Activated naive CD4-positive, alpha-beta T cell treated with anti-CD3 and anti-CD28 coated beads, Interleukin-2, amount 50 U/mL, for 24 hours (primary cell): ENCODE data around the gene NTN1.
A peak's percentile ranks its signal among the peaks of the same experiment; 100 is the strongest.

Source experiments
- H3K27ac Mint-ChIP-seq: one replicate; pipeline ENCODE4 v1.8.0; 2021; ENCODE audit warnings: mild to moderate bottlenecking, mixed read lengths
- H3K27me3 Mint-ChIP-seq: one replicate; pipeline ENCODE4 v1.8.0; 2021; ENCODE audit warnings: mixed read lengths
- H3K36me3 Mint-ChIP-seq: one replicate; pipeline ENCODE4 v1.8.0; 2021; ENCODE audit warnings: mixed read lengths
- H3K4me1 Mint-ChIP-seq: one replicate; pipeline ENCODE4 v1.8.0; 2021; ENCODE audit warnings: mixed read lengths
- H3K4me3 Mint-ChIP-seq: one replicate; pipeline ENCODE4 v1.8.0; 2021; ENCODE audit warnings: mild to moderate bottlenecking, mixed read lengths
- H3K9me3 Mint-ChIP-seq: one replicate; pipeline ENCODE4 v1.8.0; 2021; ENCODE audit warnings: mixed read lengths

Gene NTN1

DNA sequence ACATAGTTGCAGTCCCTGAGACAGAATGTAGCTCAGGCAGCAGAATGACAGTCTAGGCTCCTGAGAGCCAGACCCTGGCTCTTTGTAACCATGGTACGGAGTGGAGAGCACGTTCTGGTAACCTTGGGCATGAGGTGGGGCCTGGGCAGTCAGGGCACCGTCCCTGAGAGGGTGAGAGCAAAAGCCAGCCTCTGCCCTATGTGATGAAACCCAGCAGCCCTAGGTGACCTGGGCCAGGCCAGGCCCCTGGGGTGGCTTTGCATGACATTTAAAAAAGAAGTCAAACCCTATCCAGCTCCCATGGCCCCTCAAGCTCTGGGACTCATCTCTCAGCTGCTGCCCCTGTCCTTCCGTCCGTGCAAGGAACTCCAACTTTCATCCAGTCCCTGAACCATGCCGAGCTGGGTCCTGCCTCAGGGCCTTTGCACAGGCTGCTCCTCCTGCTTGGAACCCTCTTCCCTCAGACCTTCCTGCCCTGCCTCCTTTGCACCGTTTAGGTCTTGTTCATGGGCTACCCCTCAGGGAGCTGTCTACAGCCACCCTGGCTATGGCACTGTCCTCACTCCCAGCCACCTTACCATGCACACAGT is 188.6 kb downstream of the NTN1 start:
- Mint-ChIP-seq H3K4me1 (no peaks in the 10 kb centered on the region), H3K36me3 (no peaks in the 10 kb centered on the region), H3K4me3 (no peak overlapping the region), H3K9me3 (peaks cover under 1% of the 10 kb centered on the region), H3K27me3 (no peaks in the 10 kb centered on the region), H3K27ac (no peak overlapping the region)

DNA sequence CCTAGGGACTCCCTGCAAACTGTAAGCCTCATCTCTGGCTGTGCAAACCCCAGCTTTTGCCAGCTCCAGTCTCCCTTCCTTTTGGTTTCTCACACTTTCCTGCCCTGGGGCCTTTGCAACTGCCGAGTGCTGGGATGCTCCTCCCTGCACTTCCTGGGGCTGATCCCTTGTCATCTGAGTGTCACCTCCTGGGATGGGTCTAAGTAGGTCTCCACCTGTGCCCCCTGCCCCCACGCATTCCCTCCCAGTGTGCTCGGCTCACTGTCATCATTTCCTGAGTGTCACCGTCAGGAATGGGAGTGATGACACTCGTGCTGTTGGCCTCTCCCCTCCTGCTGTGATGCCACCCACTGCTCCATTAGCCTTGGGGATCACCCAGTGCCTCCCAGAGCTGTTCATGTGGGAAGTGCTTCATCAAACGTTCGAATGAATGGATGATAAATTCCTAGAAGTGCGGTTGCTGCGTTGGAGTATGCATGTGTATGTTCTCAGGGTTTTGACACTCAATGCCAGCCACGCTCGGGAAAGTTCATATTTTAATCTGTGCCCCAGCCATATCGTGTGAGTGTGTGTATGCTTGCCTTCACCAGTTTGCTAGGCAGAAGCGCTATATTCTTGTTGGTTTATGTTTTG is 189.9 kb downstream of the NTN1 start:
- Mint-ChIP-seq H3K4me3 (no peak overlapping the region), H3K4me1 (no peaks in the 10 kb centered on the region), H3K9me3 (peaks cover 10% of the 10 kb centered on the region), H3K27ac (no peak overlapping the region), H3K27me3 (no peaks in the 10 kb centered on the region), H3K36me3 (peaks cover 4% of the 10 kb centered on the region)

DNA sequence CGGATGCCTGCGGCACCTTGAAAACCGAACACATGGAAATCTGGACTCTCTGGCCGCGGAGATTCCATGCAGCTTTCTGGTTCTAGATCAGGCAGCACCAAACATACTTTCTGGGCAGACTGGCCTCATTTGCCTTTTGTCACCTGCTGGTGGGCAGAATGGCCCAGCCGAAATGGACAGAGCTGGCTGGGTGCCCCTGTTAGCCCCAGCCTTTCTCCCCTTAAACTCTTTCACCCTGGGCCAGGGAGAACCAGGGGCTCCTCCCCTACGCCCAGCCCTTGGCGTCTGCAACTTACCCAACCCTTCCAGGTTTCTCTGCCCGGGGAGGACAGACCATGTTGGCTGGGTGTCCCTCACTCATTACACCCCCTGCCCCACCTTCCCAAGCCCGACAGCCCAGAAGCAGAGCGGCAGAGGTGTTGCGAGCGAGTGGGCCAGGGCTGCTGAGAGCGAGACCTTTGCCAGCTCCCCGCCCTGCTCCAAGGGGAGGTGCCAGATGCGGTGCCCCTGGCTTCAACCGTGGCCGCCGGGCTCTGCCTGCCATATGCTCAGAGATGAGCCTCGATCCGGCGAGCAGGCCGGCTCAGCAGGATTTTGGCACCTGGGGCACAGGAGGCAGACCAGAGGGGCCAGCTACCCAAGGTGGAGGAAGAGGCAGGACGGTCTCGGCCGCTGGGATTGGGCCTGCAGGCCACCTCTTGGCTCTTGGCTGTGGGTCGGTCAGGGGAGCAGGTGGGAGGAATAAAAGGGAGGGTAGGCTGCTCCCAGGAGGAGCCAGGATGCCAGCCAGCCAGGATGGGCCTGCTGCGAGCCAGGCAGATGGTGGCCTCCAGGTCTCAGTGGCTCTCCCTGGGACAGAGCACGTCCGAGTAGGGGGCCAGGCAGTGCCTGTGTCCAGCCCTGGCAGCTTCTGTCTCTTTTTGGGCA is 191.3 kb downstream of the NTN1 start:
- no peaks in the 10 kb centered on the region for H3K27me3 Mint-ChIP-seq
- no peaks in the 10 kb centered on the region for H3K4me1 Mint-ChIP-seq
- H3K36me3 Mint-ChIP-seq = peaks cover 5% of the 10 kb centered on the region
- H3K27ac Mint-ChIP-seq = no peak overlapping the region
- H3K4me3 Mint-ChIP-seq = no peak overlapping the region
- H3K9me3 Mint-ChIP-seq = peaks cover 10% of the 10 kb centered on the region

DNA sequence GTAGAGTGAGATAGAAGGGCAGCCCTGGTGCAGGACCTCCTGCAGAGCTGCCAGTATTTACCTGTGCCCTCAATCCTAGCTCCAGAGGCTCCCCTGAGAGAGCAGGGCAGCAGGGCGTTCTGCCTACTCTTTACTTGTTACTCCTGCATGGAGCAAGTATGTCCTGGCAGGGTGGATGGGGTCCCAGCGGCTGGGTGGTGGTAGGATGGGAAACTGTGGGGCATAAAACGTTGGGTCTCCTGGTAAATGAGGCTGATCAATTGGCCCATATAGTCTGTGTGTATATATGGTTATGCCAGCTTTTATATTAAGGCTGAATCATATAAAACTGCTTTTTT is 192.0 kb downstream of the NTN1 start:
- Mint-ChIP-seq H3K27ac (no peak overlapping the region), H3K27me3 (no peaks in the 10 kb centered on the region), H3K4me1 (no peaks in the 10 kb centered on the region), H3K4me3 (no peak overlapping the region), H3K36me3 (peaks cover 5% of the 10 kb centered on the region), H3K9me3 (peaks cover 10% of the 10 kb centered on the region)

DNA sequence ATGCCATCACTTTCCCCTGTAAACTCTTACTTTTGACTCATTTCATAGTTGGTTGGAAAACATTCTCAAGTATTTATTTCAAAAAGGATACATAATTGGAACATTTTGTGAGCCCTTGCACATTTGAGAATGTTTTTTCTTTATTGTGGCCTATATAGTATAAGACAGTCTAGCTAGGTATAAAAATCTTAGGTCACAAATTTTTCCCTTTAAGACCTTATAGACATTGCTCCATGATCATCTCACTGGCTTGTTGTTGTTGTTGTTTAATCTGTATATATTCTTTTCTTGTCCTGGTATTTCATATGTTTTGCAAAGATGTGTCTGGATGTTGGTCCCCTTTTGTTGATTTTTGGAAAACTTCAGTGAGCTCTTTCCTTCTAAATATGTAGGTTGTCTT is 194.2 kb downstream of the NTN1 start:
- Mint-ChIP-seq H3K27ac (no peak overlapping the region), H3K4me3 (no peak overlapping the region), H3K4me1 (no peaks in the 10 kb centered on the region), H3K27me3 (no peaks in the 10 kb centered on the region), H3K9me3 (peaks cover 10% of the 10 kb centered on the region), H3K36me3 (peaks cover 5% of the 10 kb centered on the region)

DNA sequence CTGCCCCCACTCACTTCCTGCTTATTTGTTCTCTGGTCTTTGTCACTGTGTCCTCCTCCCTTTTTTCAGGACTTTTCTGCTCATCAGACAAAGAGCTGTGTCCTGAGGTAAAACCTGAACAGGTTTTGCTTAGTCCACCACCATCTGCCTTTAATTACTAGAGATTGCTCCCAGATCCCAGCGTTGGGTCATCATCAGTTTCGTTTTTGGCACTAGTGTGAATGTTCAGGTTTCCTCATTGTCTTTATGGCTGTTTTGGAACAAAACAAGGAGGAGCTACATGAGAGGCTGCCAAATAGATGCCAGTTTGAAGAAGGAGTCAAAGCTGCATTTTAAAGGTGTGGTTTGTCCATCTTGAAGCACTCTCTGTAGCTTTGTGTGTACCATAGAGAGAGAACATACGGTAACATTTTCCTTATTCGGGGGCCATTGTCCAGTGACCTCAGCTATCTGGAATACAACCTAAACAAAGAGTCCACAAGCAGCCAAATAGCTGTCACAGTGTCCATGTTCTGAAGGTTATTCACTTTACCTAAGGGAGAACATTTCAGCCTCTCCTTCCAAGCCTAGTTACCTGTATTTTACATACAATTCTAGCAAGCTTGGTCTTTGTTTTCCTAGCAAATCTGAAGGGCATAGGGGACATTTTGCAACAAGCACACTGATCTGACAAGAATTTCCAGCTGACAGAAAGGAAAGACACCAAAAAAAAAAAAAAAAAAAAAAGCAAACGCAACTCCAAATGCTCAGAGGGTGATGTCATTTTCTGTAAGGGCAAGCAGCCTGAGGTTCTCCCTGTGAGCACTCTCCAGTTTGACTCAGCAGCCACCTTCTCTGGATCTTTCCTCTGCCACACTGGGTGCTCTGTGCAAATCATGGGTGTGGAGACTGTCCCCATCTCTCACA is 196.1 kb downstream of the NTN1 start:
- Mint-ChIP-seq H3K4me1 (no peaks in the 10 kb centered on the region), H3K27ac (no peak overlapping the region), H3K9me3 (peaks cover 10% of the 10 kb centered on the region), H3K4me3 (no peak overlapping the region), H3K27me3 (no peaks in the 10 kb centered on the region), H3K36me3 (peaks cover 5% of the 10 kb centered on the region)

DNA sequence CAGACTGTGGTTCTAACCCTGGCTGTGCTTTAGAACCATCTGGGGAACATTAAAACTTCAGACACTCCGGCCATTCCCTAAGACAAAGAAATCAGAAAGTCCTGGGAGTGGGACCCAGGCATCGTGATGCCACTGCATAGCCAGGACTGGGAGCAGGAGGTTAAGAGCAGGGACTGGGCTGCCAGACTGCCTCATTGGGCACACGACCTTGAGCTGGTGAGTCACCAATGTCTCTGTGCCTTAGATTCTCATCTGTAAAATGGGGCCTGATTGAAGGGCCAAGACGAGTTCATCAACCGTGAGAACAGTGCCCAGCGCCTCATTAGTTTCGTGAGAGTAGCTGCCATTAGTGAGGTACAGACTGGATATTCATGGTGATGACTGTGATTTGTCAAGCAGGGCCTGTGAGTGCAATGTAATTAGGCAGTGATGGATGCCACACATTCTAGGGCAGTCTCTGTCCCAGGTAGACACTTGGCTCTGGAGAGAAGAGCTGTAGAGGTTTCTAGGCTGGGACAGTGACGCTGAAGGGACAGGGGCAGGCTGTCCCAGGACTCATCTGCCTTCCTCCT is 196.8 kb downstream of the NTN1 start:
- Mint-ChIP-seq H3K36me3 (peaks cover 5% of the 10 kb centered on the region), H3K4me3 (no peak overlapping the region), H3K27ac (no peak overlapping the region), H3K9me3 (peaks cover 10% of the 10 kb centered on the region), H3K4me1 (no peaks in the 10 kb centered on the region), H3K27me3 (no peaks in the 10 kb centered on the region)

DNA sequence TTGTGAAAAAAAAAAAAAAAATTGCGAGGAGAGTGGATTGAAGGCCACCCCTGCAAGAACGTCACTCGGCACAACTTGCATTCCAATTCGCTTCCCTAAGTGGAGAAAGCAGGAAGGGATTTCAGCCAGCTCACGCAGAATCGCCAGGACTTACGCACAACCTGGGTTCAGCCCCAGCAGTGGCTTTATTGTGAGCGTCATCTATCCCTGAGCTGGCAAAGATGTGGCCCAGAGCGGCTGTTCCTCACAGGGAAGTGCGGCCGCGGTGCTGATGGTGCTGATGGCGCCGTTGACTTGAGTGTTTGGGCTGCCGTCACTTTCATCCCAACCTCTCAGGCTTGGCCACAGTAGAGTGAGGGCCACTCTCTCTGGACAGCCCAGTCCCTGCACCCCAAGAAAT is 197.6 kb downstream of the NTN1 start:
- Mint-ChIP-seq H3K4me1 (no peaks in the 10 kb centered on the region), H3K36me3 (peaks cover 5% of the 10 kb centered on the region), H3K27me3 (no peaks in the 10 kb centered on the region), H3K9me3 (peaks cover 10% of the 10 kb centered on the region), H3K4me3 (no peak overlapping the region), H3K27ac (no peak overlapping the region)

DNA sequence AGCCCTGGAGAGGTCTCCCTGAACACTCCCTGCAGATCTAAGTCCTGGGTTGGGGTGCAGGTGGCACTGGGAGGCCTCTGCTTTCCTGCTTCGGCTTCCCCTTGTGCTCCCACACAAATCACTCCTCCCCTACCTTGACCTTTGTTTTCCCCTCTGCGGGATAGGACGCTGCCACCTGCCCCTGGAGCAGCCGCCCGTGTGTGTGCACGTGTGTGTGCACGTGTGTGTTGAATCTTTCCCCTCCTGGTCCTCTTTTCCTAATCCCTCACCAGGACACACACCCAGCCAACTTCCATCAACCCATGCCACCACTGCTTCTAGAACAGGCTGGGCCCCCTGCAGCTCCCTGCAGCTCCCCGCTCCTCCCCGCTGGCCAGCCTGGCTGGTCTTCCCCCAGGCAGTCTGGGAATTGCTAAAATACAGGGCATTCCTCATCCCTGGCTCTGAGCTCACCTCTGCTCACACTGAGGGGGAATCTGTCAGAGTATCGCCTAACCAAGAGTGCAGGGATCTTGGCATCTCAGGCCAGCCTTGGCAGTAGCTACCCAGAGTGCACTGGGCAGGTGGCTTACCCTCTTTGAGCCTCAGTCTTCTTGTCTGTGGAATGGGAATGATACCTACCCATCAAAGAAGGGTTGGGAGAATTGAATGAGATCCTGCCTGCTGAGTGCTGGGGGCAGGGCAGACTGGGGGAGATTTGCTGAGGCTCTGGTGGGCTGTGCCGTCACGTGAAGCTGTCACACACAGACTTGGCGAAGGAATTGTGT is 198.5 kb downstream of the NTN1 start:
- peaks cover 10% of the 10 kb centered on the region for H3K9me3 Mint-ChIP-seq
- no peaks in the 10 kb centered on the region for H3K27me3 Mint-ChIP-seq
- H3K4me1 Mint-ChIP-seq = no peaks in the 10 kb centered on the region
- no peak overlapping the region for H3K4me3 Mint-ChIP-seq
- H3K36me3 Mint-ChIP-seq = peaks cover 5% of the 10 kb centered on the region
- H3K27ac Mint-ChIP-seq = no peak overlapping the region

DNA sequence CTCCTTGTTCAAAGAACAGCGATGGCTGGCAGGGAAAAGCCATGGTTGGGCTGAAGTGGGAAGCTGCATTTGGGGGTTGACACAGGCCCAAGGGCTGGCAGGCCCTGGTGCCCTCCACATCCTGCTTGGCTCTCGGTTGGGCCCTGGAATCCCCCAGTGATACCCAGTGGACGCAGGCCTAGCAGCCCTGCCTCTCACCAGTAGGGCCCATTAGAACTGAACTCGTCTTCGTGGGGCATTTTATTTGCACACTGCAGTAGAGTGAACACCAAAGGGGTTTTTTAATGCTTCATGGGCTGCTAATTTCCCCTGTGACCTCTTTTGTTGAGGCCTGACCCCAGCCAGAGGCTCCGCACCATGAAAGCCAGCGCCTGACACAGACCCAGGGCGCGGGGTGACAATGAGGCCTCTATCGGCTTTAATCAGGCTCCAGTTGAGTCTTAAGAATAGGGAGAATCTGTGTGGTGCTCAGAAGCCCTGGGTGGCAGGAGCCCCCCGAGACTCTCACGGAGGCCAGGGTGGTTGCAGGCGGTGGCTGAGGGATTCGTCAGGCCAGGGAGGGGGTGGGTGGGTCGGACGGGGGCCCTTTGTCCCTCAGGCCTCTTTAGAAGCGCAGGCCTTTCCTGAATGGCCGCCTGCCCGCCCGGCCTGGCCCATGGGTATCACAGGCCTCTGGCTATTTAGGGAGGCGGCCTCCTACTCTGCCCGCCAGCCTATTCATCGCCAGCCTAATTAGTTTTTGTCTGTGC is 199.3 kb downstream of the NTN1 start:
- Mint-ChIP-seq H3K27ac (no peak overlapping the region), H3K4me3 (no peak overlapping the region), H3K4me1 (no peaks in the 10 kb centered on the region), H3K9me3 (peaks cover 3% of the 10 kb centered on the region), H3K27me3 (no peaks in the 10 kb centered on the region), H3K36me3 (peaks cover 2% of the 10 kb centered on the region)

DNA sequence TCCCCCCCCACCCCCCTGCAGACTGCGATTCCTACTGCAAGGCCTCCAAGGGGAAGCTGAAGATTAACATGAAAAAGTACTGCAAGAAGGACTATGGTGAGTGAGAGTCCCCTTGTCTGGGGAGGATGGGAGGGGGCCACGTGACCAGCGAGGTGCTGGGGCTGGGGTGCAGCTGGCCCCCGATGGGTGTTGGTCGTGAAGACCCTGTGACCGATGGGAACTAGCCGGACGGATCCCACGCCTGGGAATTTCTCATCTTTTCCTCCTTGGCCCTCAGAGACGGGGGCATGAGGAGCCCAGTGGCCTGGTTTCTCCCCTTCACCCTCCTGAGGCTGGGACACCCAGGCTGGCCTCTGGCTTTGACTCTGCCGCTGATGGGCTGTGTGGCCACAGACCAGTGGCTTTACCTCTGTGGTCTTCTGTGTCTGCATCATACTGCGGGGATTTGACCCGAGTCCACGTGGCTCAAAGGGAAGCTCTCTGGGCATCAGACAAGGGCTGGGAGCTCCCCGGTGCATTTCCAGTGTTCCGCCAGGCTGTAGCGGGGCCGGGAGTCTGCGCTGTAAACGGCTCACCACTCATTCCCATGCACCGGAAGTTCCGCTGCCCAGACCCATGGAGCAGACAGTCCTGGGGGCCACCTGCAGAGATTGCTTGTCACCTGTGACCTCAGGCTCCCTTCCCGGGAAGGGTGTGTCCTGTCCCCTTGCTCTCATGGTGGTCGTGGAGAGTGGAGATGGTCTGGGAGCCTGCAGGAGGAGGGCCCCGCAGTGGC is 200.0 kb downstream of the NTN1 start:
- Mint-ChIP-seq H3K4me3 (no peak overlapping the region), H3K4me1 (no peaks in the 10 kb centered on the region), H3K27ac (no peak overlapping the region), H3K36me3 (peaks cover 2% of the 10 kb centered on the region), H3K9me3 (no peaks in the 10 kb centered on the region), H3K27me3 (no peaks in the 10 kb centered on the region)

DNA sequence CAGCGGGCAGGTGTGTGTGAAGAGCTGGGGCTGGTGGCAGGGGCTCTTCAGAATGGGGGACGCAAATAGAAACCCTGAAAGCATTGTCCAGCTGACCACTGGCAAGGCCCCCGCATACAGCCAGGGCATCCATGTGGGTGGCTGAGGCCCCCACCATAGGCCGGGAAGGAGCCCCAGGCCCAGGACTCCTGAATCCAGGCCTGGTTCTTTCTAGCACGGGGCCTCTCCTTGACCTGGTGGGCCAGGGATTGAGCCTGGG is 200.5 kb downstream of the NTN1 start:
- Mint-ChIP-seq H3K27me3 (no peaks in the 10 kb centered on the region), H3K36me3 (peaks cover 2% of the 10 kb centered on the region), H3K4me1 (no peaks in the 10 kb centered on the region), H3K9me3 (no peaks in the 10 kb centered on the region), H3K4me3 (no peak overlapping the region), H3K27ac (no peak overlapping the region)

DNA sequence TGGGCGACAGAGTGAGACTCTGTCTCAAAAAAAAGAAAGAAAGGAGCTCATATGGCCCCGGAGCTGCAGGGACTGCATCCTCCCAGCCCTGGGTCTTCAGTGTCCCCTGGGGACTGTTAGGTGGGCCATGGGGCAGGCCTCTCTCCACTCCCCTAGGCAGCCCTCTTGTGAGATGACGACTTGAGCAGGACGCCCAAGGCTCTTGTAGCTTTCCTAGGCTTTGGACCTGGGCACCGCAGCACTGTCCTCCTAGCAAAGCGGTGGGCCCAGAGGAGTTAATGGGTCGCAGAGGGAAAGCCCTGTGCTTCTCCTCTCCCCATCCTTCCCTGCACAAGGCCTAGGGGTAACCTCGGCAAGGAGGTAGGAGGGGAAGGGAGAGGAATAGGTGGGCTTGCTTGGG is 202.2 kb downstream of the NTN1 start:
- Mint-ChIP-seq H3K36me3 (no peaks in the 10 kb centered on the region), H3K4me3 (no peak overlapping the region), H3K27ac (no peak overlapping the region), H3K27me3 (no peaks in the 10 kb centered on the region), H3K4me1 (no peaks in the 10 kb centered on the region), H3K9me3 (no peaks in the 10 kb centered on the region)

DNA sequence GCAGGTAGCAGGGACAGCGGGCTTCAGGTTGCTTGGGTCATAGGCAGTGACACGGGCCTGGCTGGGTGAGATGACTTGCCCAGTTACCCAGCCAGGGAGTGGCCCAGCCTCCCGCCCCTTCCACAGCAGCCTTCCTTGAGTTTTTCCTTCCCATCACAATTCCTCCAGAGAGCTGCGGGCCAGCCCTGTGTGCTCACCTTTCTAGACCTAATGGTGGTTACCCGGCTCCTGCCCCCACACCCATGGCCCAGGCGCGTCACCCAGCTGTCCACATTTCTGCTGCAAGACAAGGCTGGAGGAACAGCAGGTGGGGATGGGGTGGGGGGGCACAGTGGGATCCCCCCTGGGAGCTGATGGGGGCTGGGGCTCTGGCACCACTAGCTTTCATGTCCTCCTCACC is 203.2 kb downstream of the NTN1 start:
- peak overlapping the region; percentile 46 for H3K27ac Mint-ChIP-seq
- no peaks in the 10 kb centered on the region for H3K27me3 Mint-ChIP-seq
- H3K9me3 Mint-ChIP-seq = no peaks in the 10 kb centered on the region
- H3K4me1 Mint-ChIP-seq = no peaks in the 10 kb centered on the region
- H3K36me3 Mint-ChIP-seq = no peaks in the 10 kb centered on the region
- H3K4me3 Mint-ChIP-seq = no peak overlapping the region
